GM12878 (cell line): ENCODE results near the gene MRPS14. TPM values are rescaled to one million over a fixed set of nuclear protein-coding genes. Genes with fewer than 3 reads are reported as not detected.

Experiments
- ATAC-seq: fragments of 200-7000 bp; cut with Tn5 transposase; 3 replicates; pipeline ENCODE4 v1.9.1; 2020; ENCODE audit warnings: mild to moderate bottlenecking, moderate library complexity
- BruUV-seq: library from RNA; stranded (reverse); fragments of 400-500 nt; replicated peaks from 2 replicates; lab custom pipeline; 2021; lab: Mats Ljungman, UMichigan
- CTCF ChIA-PET: fragments of 300-600 bp; sonication (Branson Sonifier 250); formaldehyde crosslinking; extraction: SDS; loops from one replicate; lab custom pipeline; 2021; ENCODE audit warnings: inconsistent platforms; lab: Yijun Ruan, JAX
- POLR2A ChIA-PET: fragments of 350-600 bp; formaldehyde crosslinking; extraction: SDS; loops from one replicate; lab custom pipeline; 2021; ENCODE audit warnings: inconsistent platforms; lab: Charles Lee
- RAD21 ChIA-PET: fragments of 300-600 bp; sonication (Branson Sonifier 250); formaldehyde crosslinking; loops from one replicate; lab custom pipeline; 2023; ENCODE audit warnings: antibody characterized with exemption; ENCODE audit not compliant: unreplicated experiment; lab: Charles Lee
- SMC1A ChIA-PET: fragments of 300-600 bp; sonication (Branson Sonifier 250); formaldehyde crosslinking; loops from one replicate; lab custom pipeline; 2023; ENCODE audit not compliant: unreplicated experiment, uncharacterized antibody; lab: Charles Lee
- DNase-seq: peaks from one replicate; pipeline ENCODE4 v3.0.0-alpha.2; 2011; ENCODE audit warnings: low read depth, low spot score
- FAIRE-seq: peaks from 3 replicates; lab custom pipeline; 2011; peaks lifted over from hg19 to GRCh38; lab: Jason Lieb, UNC
- H2AFZ ChIP-seq: 2 replicates; pipeline ENCODE4 v1.6.0; 2011; ENCODE audit warnings: low read depth, low read length, control low read depth; ENCODE audit not compliant: control insufficient read depth
- H3K27ac ChIP-seq: 2 replicates; pipeline ENCODE4 v1.5.1; 2011; ENCODE audit warnings: control low read depth; ENCODE audit not compliant: control insufficient read depth, insufficient read depth
- H3K27me3 ChIP-seq, 2 experiments: replicated peaks in 1 of 2; 2 replicates each; pipeline versions ENCODE4 v1.6.0 to v1.6.1; 2011; ENCODE audit warnings: low read length in 1 of 2; ENCODE audit not compliant: control insufficient read depth in 2 of 2, insufficient read depth in 2 of 2
- H3K36me3 ChIP-seq, 2 experiments: 2 replicates each; pipeline ENCODE4 v1.5.1; 2011; ENCODE audit warnings: low read length in 1 of 2; ENCODE audit not compliant: control insufficient read depth in 2 of 2, insufficient read depth in 2 of 2
- H3K4me1 ChIP-seq: 2 replicates; pipeline ENCODE4 v1.6.1; 2011; ENCODE audit warnings: mild to moderate bottlenecking, low read length, moderate library complexity, mixed read lengths; ENCODE audit not compliant: control insufficient read depth, insufficient read depth
- H3K4me2 ChIP-seq: 2 replicates; pipeline ENCODE4 v1.6.0; 2011; ENCODE audit warnings: control low read depth; ENCODE audit not compliant: control insufficient read depth, insufficient read depth
- H3K4me3 ChIP-seq: fragments of 200-600 bp; sonication (generic); 2 replicates; pipeline ENCODE4 v1.5.1; 2016
- H3K79me2 ChIP-seq: 2 replicates; pipeline ENCODE4 v1.6.0; 2011; ENCODE audit warnings: low read length; ENCODE audit not compliant: control insufficient read depth, insufficient read depth
- H3K9ac ChIP-seq: 2 replicates; pipeline ENCODE4 v1.8.0; 2011; ENCODE audit warnings: low read length, control low read depth, mixed read lengths; ENCODE audit not compliant: control insufficient read depth, insufficient read depth
- H3K9me3 ChIP-seq: replicated peaks from 3 replicates; pipeline ENCODE4 v1.5.1; 2011; ENCODE audit warnings: mild to moderate bottlenecking, low read length; ENCODE audit not compliant: control insufficient read depth, insufficient read depth
- H4K20me1 ChIP-seq: 2 replicates; pipeline ENCODE4 v1.6.0; 2011; ENCODE audit not compliant: control insufficient read depth, insufficient read depth
- ATF2 ChIP-seq: IDR thresholded peaks from 2 replicates; pipeline ENCODE4 v1.6.1; 2012; ENCODE audit warnings: low read length, inconsistent platforms
- HDGF ChIP-seq: fragments of 450-650 bp; IDR thresholded peaks from 2 replicates; pipeline ENCODE4 v1.6.1; 2016; ENCODE audit warnings: antibody characterized with exemption
- KDM1A ChIP-seq: fragments of 200-600 bp; sonication (generic); IDR thresholded peaks from 2 replicates; pipeline ENCODE4 v1.6.1; 2016; ENCODE audit warnings: borderline replicate concordance
- NFYB ChIP-seq: IDR thresholded peaks from 2 replicates; pipeline ENCODE4 v1.6.1; 2011; ENCODE audit warnings: low read depth, mild to moderate bottlenecking, low read length, improper control_type of control experiment, moderate library complexity; ENCODE audit not compliant: insufficient read depth
- SUPT20H ChIP-seq: IDR thresholded peaks from 2 replicates; pipeline ENCODE4 v1.6.1; 2011; ENCODE audit warnings: low read depth, mild to moderate bottlenecking, low read length, moderate library complexity, borderline replicate concordance; ENCODE audit not compliant: control insufficient read depth
- WGBS: methylation state at CpG from one replicate; pipeline ENCODE4 v1.1.6; 2016; ENCODE audit warnings: low lambda C conversion rate; ENCODE audit not compliant: insufficient replicate concordance, insufficient coverage; ENCODE audit errors: missing lambda C conversion rate; 5-methylcytosine and 5-hydroxymethylcytosine counted together
- in situ Hi-C: fragments of 300-500 bp; cut with MboI; formaldehyde crosslinking; loops from 9 replicates; pipeline ENCODE4 v1.14.3; 2018; ENCODE audit warnings: mixed read lengths
- intact Hi-C: fragments of 100-400 bp; cut with micrococcal nuclease; formaldehyde crosslinking; loops from one replicate; pipeline ENCODE4 v1.14.2; 2022; ENCODE audit not compliant: unreplicated experiment
- polyA plus RNA-seq, 11 experiments: library from polyadenylated mRNA; depleted of rRNA in 4 of 11; unstranded in 6 of 11; stranded (reverse) in 5 of 11; fragments of >200 nt; fragmentation: Nextera tagmentation in 4 of 11; fragmentation: Illumina TruSeq in 1 of 11; extraction: Ambion mirVana in 4 of 11; extraction: Trizol in 1 of 11; gene quantifications; 1 replicate in 1 of 11; 2 replicates in 10 of 11; pipeline versions ENCODE4 v1.2.1 to v1.2.3, GENCODE V29; 2011 to 2016; ENCODE audit warnings: inconsistent platforms in 2 of 11, missing spikeins in 2 of 11, low read depth in 1 of 11
- total RNA-seq, 4 experiments: library from RNA; depleted of rRNA in 3 of 4; stranded (reverse); fragments of >200 nt in 3 of 4; fragmentation: Illumina TruSeq in 1 of 4; extraction: Trizol in 1 of 4; gene quantifications; 2 replicates each; pipeline versions ENCODE4 v1.2.1 to v1.2.3, GENCODE V29; 2013 to 2021
- TF ChIP-seq, protein P1 (sequence below): fragments of 450-650 bp; IDR thresholded peaks from 2 replicates; pipeline ENCODE4 v1.6.1; 2017; ENCODE audit warnings: antibody characterized with exemption, mild to moderate bottlenecking, moderate library complexity
- TF ChIP-seq, protein P2 (sequence below): fragments of 450-650 bp; IDR thresholded peaks from 2 replicates; pipeline ENCODE4 v1.6.1; 2017; ENCODE audit warnings: mild to moderate bottlenecking, moderate library complexity
- TF ChIP-seq, protein P3 (sequence below): IDR thresholded peaks from 2 replicates; pipeline ENCODE4 v1.6.1; 2011; ENCODE audit warnings: borderline replicate concordance, low read depth, mild to moderate bottlenecking, moderate library complexity, mixed read lengths, low read length; ENCODE audit not compliant: insufficient read depth; ENCODE audit errors: extremely low read length
- TF ChIP-seq, protein P4 (sequence below): IDR thresholded peaks from 2 replicates; pipeline ENCODE4 v1.6.1; 2011; ENCODE audit warnings: low read depth, mild to moderate bottlenecking, low read length, moderate library complexity, borderline replicate concordance; ENCODE audit errors: extremely low read depth

The MRPS14 gene
- total and polyA plus RNA-seq, 10 of the 15 experiments (the other 5 are each of a cell fraction or from before 2014, with no cell fraction given): 31.1 to 224 (median 50.4) TPM

DNA sequence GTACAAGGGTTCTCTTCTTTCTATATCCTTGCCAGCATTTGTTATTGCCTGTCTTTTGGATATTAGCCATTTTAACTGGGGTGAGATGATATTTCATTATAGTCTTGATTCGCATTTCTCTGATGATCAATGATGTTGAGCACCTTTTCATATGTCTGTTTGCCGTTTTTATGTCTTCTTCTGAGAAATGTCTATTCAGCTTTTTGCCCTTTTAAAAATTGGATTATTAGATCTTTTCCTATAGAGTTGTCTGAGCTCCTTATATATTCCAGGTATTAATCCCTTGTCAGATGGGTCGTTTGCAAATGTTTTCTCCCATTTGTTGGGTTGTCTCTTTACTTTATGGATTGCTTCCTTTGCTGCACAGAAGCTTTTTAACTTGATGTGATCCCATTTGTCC, 19.4 kb upstream of the MRPS14 start:
- ChIA-PET RAD21 (interaction anchor here (1.5 kb wide), 1 partner anchor 13 kb away, joined by 3 read pairs; no protein-coding TSS in a partner anchor), SMC1A (no interaction called here), CTCF (interaction anchor here (1.1 kb wide), 1 partner anchor 13 kb away, joined by 3 read pairs; no protein-coding TSS in a partner anchor), POLR2A (no interaction called here)
- FAIRE-seq: no peak
- Histone ChIP-seq H3K4me3 (no peak overlapping the region), H3K4me1 (no peaks in the 10 kb centered on the region), H4K20me1 (no peaks in the 10 kb centered on the region), H3K9me3 (no peaks in the 10 kb centered on the region), H3K27me3 (no peaks in the 10 kb centered on the region), H3K9ac (no peak overlapping the region), H3K27ac (no peak overlapping the region), H3K36me3 (no peaks in the 10 kb centered on the region), H3K79me2 (no peaks in the 10 kb centered on the region), H3K4me2 (no peak overlapping the region), H2AFZ (no peak overlapping the region)
- BruUV-seq: no TSS peak
- 19% methylated on average over 3 of the region's 3 CpGs for WGBS
- ATAC-seq: no peak
- DNase-seq: no peak
- in situ Hi-C loops: loop anchor here (5.0 kb wide), 1 partner anchor 280 kb away; no protein-coding TSS in a partner anchor
- intact Hi-C loops: no loop called here
- no peak for TF ChIP-seq KDM1A
- TF ChIP-seq, protein P1, sequence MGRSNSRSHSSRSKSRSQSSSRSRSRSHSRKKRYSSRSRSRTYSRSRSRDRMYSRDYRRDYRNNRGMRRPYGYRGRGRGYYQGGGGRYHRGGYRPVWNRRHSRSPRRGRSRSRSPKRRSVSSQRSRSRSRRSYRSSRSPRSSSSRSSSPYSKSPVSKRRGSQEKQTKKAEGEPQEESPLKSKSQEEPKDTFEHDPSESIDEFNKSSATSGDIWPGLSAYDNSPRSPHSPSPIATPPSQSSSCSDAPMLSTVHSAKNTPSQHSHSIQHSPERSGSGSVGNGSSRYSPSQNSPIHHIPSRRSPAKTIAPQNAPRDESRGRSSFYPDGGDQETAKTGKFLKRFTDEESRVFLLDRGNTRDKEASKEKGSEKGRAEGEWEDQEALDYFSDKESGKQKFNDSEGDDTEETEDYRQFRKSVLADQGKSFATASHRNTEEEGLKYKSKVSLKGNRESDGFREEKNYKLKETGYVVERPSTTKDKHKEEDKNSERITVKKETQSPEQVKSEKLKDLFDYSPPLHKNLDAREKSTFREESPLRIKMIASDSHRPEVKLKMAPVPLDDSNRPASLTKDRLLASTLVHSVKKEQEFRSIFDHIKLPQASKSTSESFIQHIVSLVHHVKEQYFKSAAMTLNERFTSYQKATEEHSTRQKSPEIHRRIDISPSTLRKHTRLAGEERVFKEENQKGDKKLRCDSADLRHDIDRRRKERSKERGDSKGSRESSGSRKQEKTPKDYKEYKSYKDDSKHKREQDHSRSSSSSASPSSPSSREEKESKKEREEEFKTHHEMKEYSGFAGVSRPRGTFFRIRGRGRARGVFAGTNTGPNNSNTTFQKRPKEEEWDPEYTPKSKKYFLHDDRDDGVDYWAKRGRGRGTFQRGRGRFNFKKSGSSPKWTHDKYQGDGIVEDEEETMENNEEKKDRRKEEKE: no peak
- TF ChIP-seq, protein P2, sequence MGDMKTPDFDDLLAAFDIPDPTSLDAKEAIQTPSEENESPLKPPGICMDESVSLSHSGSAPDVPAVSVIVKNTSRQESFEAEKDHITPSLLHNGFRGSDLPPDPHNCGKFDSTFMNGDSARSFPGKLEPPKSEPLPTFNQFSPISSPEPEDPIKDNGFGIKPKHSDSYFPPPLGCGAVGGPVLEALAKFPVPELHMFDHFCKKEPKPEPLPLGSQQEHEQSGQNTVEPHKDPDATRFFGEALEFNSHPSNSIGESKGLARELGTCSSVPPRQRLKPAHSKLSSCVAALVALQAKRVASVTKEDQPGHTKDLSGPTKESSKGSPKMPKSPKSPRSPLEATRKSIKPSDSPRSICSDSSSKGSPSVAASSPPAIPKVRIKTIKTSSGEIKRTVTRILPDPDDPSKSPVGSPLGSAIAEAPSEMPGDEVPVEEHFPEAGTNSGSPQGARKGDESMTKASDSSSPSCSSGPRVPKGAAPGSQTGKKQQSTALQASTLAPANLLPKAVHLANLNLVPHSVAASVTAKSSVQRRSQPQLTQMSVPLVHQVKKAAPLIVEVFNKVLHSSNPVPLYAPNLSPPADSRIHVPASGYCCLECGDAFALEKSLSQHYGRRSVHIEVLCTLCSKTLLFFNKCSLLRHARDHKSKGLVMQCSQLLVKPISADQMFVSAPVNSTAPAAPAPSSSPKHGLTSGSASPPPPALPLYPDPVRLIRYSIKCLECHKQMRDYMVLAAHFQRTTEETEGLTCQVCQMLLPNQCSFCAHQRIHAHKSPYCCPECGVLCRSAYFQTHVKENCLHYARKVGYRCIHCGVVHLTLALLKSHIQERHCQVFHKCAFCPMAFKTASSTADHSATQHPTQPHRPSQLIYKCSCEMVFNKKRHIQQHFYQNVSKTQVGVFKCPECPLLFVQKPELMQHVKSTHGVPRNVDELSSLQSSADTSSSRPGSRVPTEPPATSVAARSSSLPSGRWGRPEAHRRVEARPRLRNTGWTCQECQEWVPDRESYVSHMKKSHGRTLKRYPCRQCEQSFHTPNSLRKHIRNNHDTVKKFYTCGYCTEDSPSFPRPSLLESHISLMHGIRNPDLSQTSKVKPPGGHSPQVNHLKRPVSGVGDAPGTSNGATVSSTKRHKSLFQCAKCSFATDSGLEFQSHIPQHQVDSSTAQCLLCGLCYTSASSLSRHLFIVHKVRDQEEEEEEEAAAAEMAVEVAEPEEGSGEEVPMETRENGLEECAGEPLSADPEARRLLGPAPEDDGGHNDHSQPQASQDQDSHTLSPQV: no peak
- TF ChIP-seq ATF2: no peak
- TF ChIP-seq, protein P3, sequence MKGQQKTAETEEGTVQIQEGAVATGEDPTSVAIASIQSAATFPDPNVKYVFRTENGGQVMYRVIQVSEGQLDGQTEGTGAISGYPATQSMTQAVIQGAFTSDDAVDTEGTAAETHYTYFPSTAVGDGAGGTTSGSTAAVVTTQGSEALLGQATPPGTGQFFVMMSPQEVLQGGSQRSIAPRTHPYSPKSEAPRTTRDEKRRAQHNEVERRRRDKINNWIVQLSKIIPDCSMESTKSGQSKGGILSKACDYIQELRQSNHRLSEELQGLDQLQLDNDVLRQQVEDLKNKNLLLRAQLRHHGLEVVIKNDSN: no peak
- TF ChIP-seq HDGF: no peak
- no peak for TF ChIP-seq SUPT20H
- TF ChIP-seq, protein P4, sequence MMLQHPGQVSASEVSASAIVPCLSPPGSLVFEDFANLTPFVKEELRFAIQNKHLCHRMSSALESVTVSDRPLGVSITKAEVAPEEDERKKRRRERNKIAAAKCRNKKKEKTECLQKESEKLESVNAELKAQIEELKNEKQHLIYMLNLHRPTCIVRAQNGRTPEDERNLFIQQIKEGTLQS: no peak
- TF ChIP-seq NFYB: no peak
